GM12875 (cell line): ENCODE measurements around the gene FZR1.

Source experiments
- H3K4me3 ChIP-seq: one replicate; pipeline ENCODE4 v1.5.1; 2011; ENCODE audit warnings: low read depth, low read length, control low read depth
- CTCF ChIP-seq: IDR thresholded peaks from 2 replicates; pipeline ENCODE4 v1.5.1; 2011; ENCODE audit warnings: low read depth, mild to moderate bottlenecking, control low read depth, inconsistent platforms, low read length, moderate library complexity, borderline replicate concordance; ENCODE audit not compliant: insufficient read depth

FZR1 gene

GRCh38 chr19:3570606-3571011, 64.5 kb downstream of the FZR1 start:
- no peak for TF ChIP-seq CTCF

GRCh38 chr19:3572132-3572854, 66.2 kb downstream of the FZR1 start:
- peak overlapping the region; percentile 42 for H3K4me3 ChIP-seq
- no peak for TF ChIP-seq CTCF

More at GRCh38 chr19:3570606-3571011, 64.5 kb downstream of the FZR1 start:
- H3K4me3 ChIP-seq = no peak overlapping the region

GRCh38 chr19:3572855-3573161, 66.7 kb downstream of the FZR1 start, which contains the start of gene HMG20B:
TSS of gene HMG20B (plus strand) at chr19:3572944. CDS start at chr19:3573310, 366 bp downstream.
- no peak for TF ChIP-seq CTCF
- H3K4me3 ChIP-seq = peak within 1 kb of the TSS; percentile 93

- H3K4me3 ChIP-seq = peak overlapping the region; percentile 93
- no peak for TF ChIP-seq CTCF
These were observed 67.2 kb downstream of the FZR1 start for GRCh38 chr19:3573162-3573857.

GRCh38 chr19:3573858-3574637, 67.9 kb downstream of the FZR1 start:
- peak overlapping the region; percentile 93 for H3K4me3 ChIP-seq
- no peak for TF ChIP-seq CTCF

GRCh38 chr19:3575260-3575741, 69.2 kb downstream of the FZR1 start:
- H3K4me3 ChIP-seq = no peak overlapping the region
- peak; percentile 41; the same call in 1 of the 2 replicates for TF ChIP-seq CTCF
